Pulmonary artery endothelial cell (primary cell): ENCODE results near the gene CEP104. TPM values are rescaled to one million over a fixed set of nuclear protein-coding genes. Genes with fewer than 3 reads are reported as not detected.

Experiments
- DNase-seq: peaks from one replicate; pipeline ENCODE4 v3.0.0-alpha.2; 2011; ENCODE audit warnings: low read depth, low spot score
- total RNA-seq: library from RNA; depleted of rRNA; stranded (reverse); fragments of >200 nt; gene quantifications from 2 replicates; pipeline ENCODE4 v1.2.3, GENCODE V29; 2014

The CEP104 gene
- total RNA-seq, 1 donor from 2014 or later: 16.5 TPM

- DNase-seq: no peak
Observed at GRCh38 chr1:3779265-3779911, 77.6 kb downstream of the CEP104 start.

- DNase-seq: no peak
Observed at GRCh38 chr1:3778590-3779264, 78.3 kb downstream of the CEP104 start.

- no peak for DNase-seq
Observed at GRCh38 chr1:3777647-3778589, 79.1 kb downstream of the CEP104 start.

GRCh38 chr1:3777078-3777547 is 79.9 kb downstream of the CEP104 start:
- no peak for DNase-seq

GRCh38 chr1:3776231-3776961 is 80.6 kb downstream of the CEP104 start:
- DNase-seq: no peak

- no peak for DNase-seq
Observed at GRCh38 chr1:3775490-3776230, 81.4 kb downstream of the CEP104 start.

GRCh38 chr1:3774946-3775489 is 82.0 kb downstream of the CEP104 start:
- DNase-seq: no peak

GRCh38 chr1:3774276-3774945 is 82.6 kb downstream of the CEP104 start:
- no peak for DNase-seq

GRCh38 chr1:3773572-3774275 is 83.3 kb downstream of the CEP104 start:
- DNase-seq: no peak

GRCh38 chr1:3772715-3773571 is 84.1 kb downstream of the CEP104 start, which contains the start of gene SMIM1:
SMIM1 (plus strand) TSS chr1:3772749; CDS start chr1:3775374, 2,625 bp downstream.
- DNase-seq: no peak

- no peak for DNase-seq
Observed at GRCh38 chr1:3772027-3772714, 84.8 kb downstream of the CEP104 start.

GRCh38 chr1:3771108-3772026 is 85.6 kb downstream of the CEP104 start:
- no peak for DNase-seq

- no peak for DNase-seq
Observed at GRCh38 chr1:3770047-3770765, 86.8 kb downstream of the CEP104 start.

- DNase-seq: no peak
Observed at GRCh38 chr1:3768811-3769390, 88.1 kb downstream of the CEP104 start.

- no peak for DNase-seq
Observed at GRCh38 chr1:3767328-3767925, 89.6 kb downstream of the CEP104 start.
